ENCODE measurements around the gene KCTD10. TPM values are rescaled to one million over a fixed set of nuclear protein-coding genes. Genes with fewer than 3 reads are reported as not detected.

Gene KCTD10
- polyA plus RNA-seq, 1 of the 3 experiments (the other 2 are of a cell fraction), result 66.9 TPM

GRCh38 chr12:109517619-109518018 is 40.5 kb upstream of the KCTD10 start:
- Histone ChIP-seq H3K9me2 (no peaks in the 10 kb centered on the region), H3K79me2 (ENCODE audit: insufficient read depth) (no peaks in the 10 kb centered on the region), H3K4me3 (ENCODE audit: low read depth in 2 of 2, low read length in 1 of 2) (no peak overlapping the region), H3K27ac (ENCODE audit: low read depth in 2 of 2, low read length in 1 of 2) (no peak overlapping the region), H3K9me3 (no peaks in the 10 kb centered on the region), H3K4me2 (no peak overlapping the region), H3F3A (replicated peaks; ENCODE audit: insufficient read depth) (peaks cover 7% of the 10 kb centered on the region), H2AFZ (ENCODE audit: low read depth) (no peak overlapping the region), H3K36me3 (replicated peaks in 1 of 2; ENCODE audit: control insufficient read depth in 1 of 2, insufficient read depth in 2 of 2, low read length in 1 of 2) (peaks cover 6 to 78% of the 10 kb centered on the region in 2 experiments), H3K4me1 (ENCODE audit: control insufficient read depth in 1 of 2, insufficient read depth in 2 of 2, low read depth in 1 of 2, low read length in 1 of 2) (peaks cover 14 to 37% of the 10 kb centered on the region in 2 experiments; a peak in 3 of 4 replicates), H3K9ac (no peak overlapping the region), H4K20me1 (ENCODE audit: insufficient read depth) (no peaks in the 10 kb centered on the region), H3K27me3 (ENCODE audit: insufficient read depth) (no peaks in the 10 kb centered on the region)
- CTCF ChIA-PET, result interaction anchor here (0.7 to 10.5 kb wide), 17 partner anchors 12 to 328 kb away, joined by 3 to 173 read pairs (median 6); partner anchors contain the start of gene FAM222A
- POLR2A ChIA-PET, result interaction anchor here (0.5 kb wide), 1 partner anchor 39 kb away, joined by 4 read pairs; no protein-coding TSS in a partner anchor
- no peak for DNase-seq
- 58% methylated on average over 4 of the region's 6 CpGs for WGBS (ENCODE audit: low lambda C conversion rate)
- TF ChIP-seq RAD21 (IDR thresholded peaks at IDR 0.05; ENCODE audit: low read length), result no peak
- TF ChIP-seq FOXJ3 (CRISPR knock-in tag; IDR thresholded peaks at IDR 0.05), result no peak
- TF ChIP-seq NFIC (IDR thresholded peaks at IDR 0.05; ENCODE audit: borderline replicate concordance), result no peak
- no peak for TF ChIP-seq RXRA (IDR thresholded peaks at IDR 0.05; ENCODE audit: borderline replicate concordance, low read depth)
- TF ChIP-seq YY1 (IDR thresholded peaks at IDR 0.05; ENCODE audit: low read depth), result no peak
- TF ChIP-seq ELF1 (IDR thresholded peaks at IDR 0.05), result no peak
- no peak for TF ChIP-seq CTCF (IDR thresholded peaks at IDR 0.05)
- no peak for TF ChIP-seq FOXM1 (IDR thresholded peaks at IDR 0.05; ENCODE audit: low read depth)
- no peak for TF ChIP-seq MAX (IDR thresholded peaks at IDR 0.05; ENCODE audit: low read depth)
- TF ChIP-seq RFX5 (IDR thresholded peaks at IDR 0.05; ENCODE audit: low read length), result no peak
- no peak for TF ChIP-seq IRF3 (IDR thresholded peaks at IDR 0.05; ENCODE audit: low read depth, low read length)
- TF ChIP-seq USF2 (IDR thresholded peaks at IDR 0.05; ENCODE audit: borderline replicate concordance, low read depth, low read length), result no peak

- POLR2A ChIA-PET, result no interaction called here
- no peak overlapping the region for H3K4me2 ChIP-seq
- TF ChIP-seq YY1 (IDR thresholded peaks at IDR 0.05; ENCODE audit: low read depth), result no peak
- no peak for DNase-seq
- H3K79me2 ChIP-seq (ENCODE audit: insufficient read depth), result no peaks in the 10 kb centered on the region
- no peak overlapping the region for H3K9ac ChIP-seq
- H3K27ac ChIP-seq (ENCODE audit: low read depth in 2 of 2, low read length in 1 of 2), result no peak overlapping the region
- H3K4me1 ChIP-seq (ENCODE audit: control insufficient read depth in 1 of 2, insufficient read depth in 2 of 2, low read depth in 1 of 2, low read length in 1 of 2), result peaks cover 1 to 4% of the 10 kb centered on the region in 2 experiments; a peak in 3 of 4 replicates
- peaks cover 16 to 77% of the 10 kb centered on the region in 2 experiments for H3K36me3 ChIP-seq (replicated peaks in 1 of 2; ENCODE audit: control insufficient read depth in 1 of 2, insufficient read depth in 2 of 2, low read length in 1 of 2)
- CTCF ChIA-PET, result no interaction called here
- H4K20me1 ChIP-seq (ENCODE audit: insufficient read depth), result no peaks in the 10 kb centered on the region
- no peak overlapping the region for H3K4me3 ChIP-seq (ENCODE audit: low read depth in 2 of 2, low read length in 1 of 2)
- H3K9me3 ChIP-seq, result no peaks in the 10 kb centered on the region
- peaks cover 7% of the 10 kb centered on the region for H3F3A ChIP-seq (replicated peaks; ENCODE audit: insufficient read depth)
- WGBS (ENCODE audit: low lambda C conversion rate), result 94% methylated on average over 4 of the region's 4 CpGs
- H3K9me2 ChIP-seq, result no peaks in the 10 kb centered on the region
- H2AFZ ChIP-seq (ENCODE audit: low read depth), result no peak overlapping the region
- H3K27me3 ChIP-seq (ENCODE audit: insufficient read depth), result no peaks in the 10 kb centered on the region
Observed at GRCh38 chr12:109513977-109514376, 36.9 kb upstream of the KCTD10 start.
